ENCODE data around the gene RMDN2. TPM values are rescaled to one million over a fixed set of nuclear protein-coding genes. Genes with fewer than 3 reads are reported as not detected.

RMDN2 gene
- total RNA-seq, 1 donor from 2014 or later, result 21.9 TPM

- H3K4me3 ChIP-seq, result no peak overlapping the region
- no peak for ATAC-seq
- no peak for DNase-seq
- no peaks in the 10 kb centered on the region for H3K36me3 ChIP-seq
- H3K4me1 ChIP-seq, result no peaks in the 10 kb centered on the region
- intact Hi-C loops (cut with DNase I), result no loop called here
- no peaks in the 10 kb centered on the region for H3K27me3 ChIP-seq (ENCODE audit: low read depth)
- H3K27ac ChIP-seq, result no peak overlapping the region
- H3K9me3 ChIP-seq, result no peaks in the 10 kb centered on the region
- TF ChIP-seq CTCF (IDR thresholded peaks at IDR 0.05), result no peak
Measured at GRCh38 chr2:37907501-37908225, 17.4 kb upstream of the RMDN2 start.

GRCh38 chr2:37911296-37911873 lies 13.7 kb upstream of the RMDN2 start:
- no peak for TF ChIP-seq CTCF (IDR thresholded peaks at IDR 0.05)
- Histone ChIP-seq H3K9me3 (no peaks in the 10 kb centered on the region), H3K27me3 (ENCODE audit: low read depth) (no peaks in the 10 kb centered on the region), H3K27ac (no peak overlapping the region), H3K4me3 (no peak overlapping the region), H3K4me1 (peaks cover 3% of the 10 kb centered on the region), H3K36me3 (no peaks in the 10 kb centered on the region)
- intact Hi-C loops (cut with DNase I), result no loop called here
- DNase-seq (no peak), ATAC-seq (no peak)

GRCh38 chr2:37912056-37912455 lies 13.0 kb upstream of the RMDN2 start:
- ATAC-seq, result no peak
- no peaks in the 10 kb centered on the region for H3K27me3 ChIP-seq (ENCODE audit: low read depth)
- no peak overlapping the region for H3K27ac ChIP-seq
- no peak for DNase-seq
- no peak for TF ChIP-seq CTCF (IDR thresholded peaks at IDR 0.05)
- H3K9me3 ChIP-seq, result no peaks in the 10 kb centered on the region
- H3K4me1 ChIP-seq, result peaks cover 10% of the 10 kb centered on the region
- no peaks in the 10 kb centered on the region for H3K36me3 ChIP-seq
- intact Hi-C loops (cut with DNase I), result no loop called here
- H3K4me3 ChIP-seq, result no peak overlapping the region

- TF ChIP-seq CTCF (IDR thresholded peaks at IDR 0.05), result no peak
- H3K36me3 ChIP-seq, result no peaks in the 10 kb centered on the region
- no peak for ATAC-seq
- no peaks in the 10 kb centered on the region for H3K9me3 ChIP-seq
- peaks cover 15% of the 10 kb centered on the region for H3K4me1 ChIP-seq
- no peak overlapping the region for H3K27ac ChIP-seq
- H3K4me3 ChIP-seq, result no peak overlapping the region
- intact Hi-C loops (cut with DNase I), result no loop called here
- H3K27me3 ChIP-seq (ENCODE audit: low read depth), result no peaks in the 10 kb centered on the region
- DNase-seq, result no peak
Measured at GRCh38 chr2:37912616-37913015, 12.5 kb upstream of the RMDN2 start.

GRCh38 chr2:37914340-37914739 lies 10.7 kb upstream of the RMDN2 start:
- Histone ChIP-seq H3K9me3 (no peaks in the 10 kb centered on the region), H3K4me3 (no peak overlapping the region), H3K4me1 (peaks cover 15% of the 10 kb centered on the region), H3K27me3 (ENCODE audit: low read depth) (no peaks in the 10 kb centered on the region), H3K36me3 (no peaks in the 10 kb centered on the region), H3K27ac (no peak overlapping the region)
- ATAC-seq (no peak), DNase-seq (no peak)
- intact Hi-C loops (cut with DNase I), result no loop called here
- TF ChIP-seq CTCF (IDR thresholded peaks at IDR 0.05), result no peak
